GM19099 (cell line): ENCODE measurements around the gene TRMT13.

Experiments
- POLR2A ChIP-seq: IDR thresholded peaks from 3 replicates; pipeline ENCODE4 v1.6.1; 2011; ENCODE audit warnings: low read depth; ENCODE audit not compliant: insufficient read length; ENCODE audit errors: extremely low read depth

Gene TRMT13

DNA sequence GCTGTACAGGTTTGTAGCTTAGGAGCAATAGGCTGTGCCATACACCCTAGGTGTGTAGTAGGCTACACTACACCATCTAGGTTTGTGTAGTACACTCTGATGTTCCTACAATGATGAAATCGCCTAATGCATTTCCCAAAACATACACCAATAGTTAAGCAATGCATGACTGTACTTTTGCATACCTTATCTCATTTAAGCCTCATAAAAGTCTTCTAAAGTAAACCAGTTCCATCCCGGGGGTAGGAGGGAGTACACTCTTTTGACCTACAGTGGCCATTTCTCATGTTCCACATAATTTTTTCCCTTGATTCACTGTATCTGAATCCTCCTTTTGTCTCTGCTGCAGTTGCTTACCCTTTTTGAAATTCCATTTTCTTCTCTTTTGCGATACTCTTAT is 12.2 kb downstream of the TRMT13 start:
- no peak for TF ChIP-seq POLR2A

DNA sequence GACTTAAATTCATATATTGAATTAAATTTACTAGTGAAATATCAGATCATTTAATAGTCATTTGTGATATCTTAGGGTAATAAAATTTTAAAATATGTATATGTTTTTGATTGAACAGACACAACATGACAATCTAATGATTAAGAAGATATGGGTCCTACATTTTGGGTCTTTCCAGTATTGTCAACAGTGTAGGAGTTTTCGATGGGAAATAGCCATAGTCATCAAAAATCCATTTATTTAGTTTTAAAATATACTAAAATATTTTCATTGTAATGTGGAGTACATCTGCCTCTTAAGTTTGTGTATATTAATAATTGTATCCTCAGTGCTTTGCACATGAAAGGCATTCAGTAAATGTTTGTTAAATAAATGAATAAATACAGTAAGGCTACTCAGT is 14.0 kb downstream of the TRMT13 start:
- TF ChIP-seq POLR2A = no peak

DNA sequence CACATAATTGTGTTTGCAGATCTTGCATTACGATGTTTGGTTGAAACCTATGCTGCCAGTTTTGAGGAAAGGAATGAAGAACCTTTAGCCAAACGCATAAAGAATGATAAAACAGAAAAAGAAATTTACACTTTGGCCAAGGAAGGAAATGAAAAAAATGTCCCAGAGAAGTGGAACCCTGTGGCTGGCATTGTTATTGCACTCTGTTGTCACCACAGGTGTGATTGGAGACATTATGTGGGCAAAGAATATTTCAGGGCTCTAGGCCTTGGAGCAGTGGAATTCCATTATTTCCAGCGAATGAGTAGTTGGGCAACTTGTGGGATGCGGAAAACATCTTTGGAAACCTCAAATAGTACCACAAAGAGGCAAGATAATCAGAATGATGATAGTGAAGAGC is 14.9 kb downstream of the TRMT13 start:
- no peak for TF ChIP-seq POLR2A

DNA sequence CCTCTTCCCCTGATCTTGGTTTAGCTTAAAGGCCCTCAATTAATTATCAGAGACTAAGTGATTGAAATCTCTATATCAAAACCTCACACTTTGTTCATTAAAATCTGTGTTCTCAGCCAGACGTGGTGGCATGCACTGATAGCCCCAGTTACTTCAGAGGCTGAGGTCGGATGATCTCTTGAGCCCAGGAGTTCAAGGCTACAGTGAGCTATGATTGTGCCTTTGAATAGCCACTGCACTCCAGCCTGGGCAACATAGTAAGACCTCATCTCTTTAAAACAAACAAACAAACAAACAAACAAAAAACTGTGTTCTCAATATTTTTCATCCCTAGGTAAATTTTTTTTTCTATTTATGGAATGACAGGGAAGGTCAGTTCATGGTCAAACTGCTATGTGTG is 18.7 kb downstream of the TRMT13 start:
- TF ChIP-seq POLR2A = no peak

DNA sequence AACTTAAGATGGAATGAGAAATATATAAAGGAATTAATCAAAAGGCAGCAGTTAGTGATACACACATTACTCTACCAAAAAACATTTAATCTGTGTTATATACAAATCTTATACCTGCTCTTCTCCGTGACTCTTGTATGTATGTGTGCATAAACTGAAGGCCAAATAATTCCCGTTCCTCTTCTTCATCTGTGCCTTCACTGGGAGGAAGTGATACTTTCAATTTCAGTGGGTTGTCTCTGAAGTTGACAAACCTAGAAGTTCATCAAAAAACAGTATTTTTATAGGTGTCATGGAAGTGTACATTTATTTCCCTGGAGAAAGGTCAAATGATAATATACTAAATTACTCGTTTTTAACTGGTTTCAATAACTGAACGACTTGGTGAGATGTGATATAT is 19.3 kb downstream of the TRMT13 start:
- TF ChIP-seq POLR2A = no peak

DNA sequence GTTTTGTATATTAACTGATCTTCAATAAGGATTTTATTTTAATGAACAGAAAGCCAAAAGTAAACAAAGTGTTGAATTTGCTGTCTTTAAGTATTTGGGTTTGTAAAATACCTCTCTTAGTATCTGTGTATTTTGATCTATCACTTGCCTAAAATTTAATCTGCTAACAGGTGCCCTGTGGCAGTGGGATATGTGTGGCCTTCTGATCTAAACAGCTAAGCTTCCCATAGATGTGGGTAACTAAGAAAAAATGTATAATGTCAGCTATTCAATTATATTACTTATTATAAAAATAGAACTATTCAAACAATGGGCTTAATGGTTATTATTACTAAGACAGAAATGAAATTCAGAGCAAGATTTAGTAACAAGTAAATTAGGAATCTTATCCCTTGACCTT is 29.9 kb downstream of the TRMT13 start:
- TF ChIP-seq POLR2A = no peak

DNA sequence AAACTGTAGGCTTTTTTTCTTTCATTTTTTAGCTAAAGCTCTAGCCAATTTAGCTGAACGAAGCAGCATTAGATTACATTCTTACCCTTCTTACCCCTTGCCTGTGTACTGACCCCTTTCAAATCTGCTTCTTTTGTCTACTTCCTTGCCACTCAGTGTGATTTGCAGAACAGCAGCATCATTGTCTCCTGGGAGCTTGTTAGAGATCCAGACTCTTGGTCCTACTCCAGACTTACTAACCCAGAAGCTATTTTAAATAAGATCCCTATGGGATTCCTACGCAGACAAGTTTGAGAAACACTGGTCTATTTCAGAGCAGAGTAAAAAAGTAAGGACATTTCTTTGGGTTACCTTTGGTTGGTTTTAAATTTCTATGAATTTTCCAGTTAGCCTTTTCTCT is 31.3 kb downstream of the TRMT13 start:
- no peak for TF ChIP-seq POLR2A

DNA sequence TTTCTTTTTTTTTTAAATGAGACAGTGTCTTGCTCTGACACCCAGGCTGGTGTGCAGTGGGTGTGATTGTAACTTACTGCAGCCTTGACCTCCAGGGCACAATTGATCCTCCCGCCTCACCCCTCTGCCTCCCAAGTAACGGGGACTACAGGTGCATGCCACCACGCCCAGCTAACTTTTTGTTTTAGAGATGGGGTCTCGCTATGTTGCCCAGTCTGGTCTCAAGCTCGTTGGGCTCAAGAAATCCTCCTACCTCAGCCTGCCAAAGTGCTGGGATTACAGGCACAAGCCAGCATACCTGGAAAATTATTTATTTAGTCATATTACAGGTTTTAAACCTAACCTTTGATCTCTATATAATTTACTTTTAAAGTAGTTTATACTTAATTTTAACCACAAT is 31.7 kb downstream of the TRMT13 start:
- TF ChIP-seq POLR2A = no peak

DNA sequence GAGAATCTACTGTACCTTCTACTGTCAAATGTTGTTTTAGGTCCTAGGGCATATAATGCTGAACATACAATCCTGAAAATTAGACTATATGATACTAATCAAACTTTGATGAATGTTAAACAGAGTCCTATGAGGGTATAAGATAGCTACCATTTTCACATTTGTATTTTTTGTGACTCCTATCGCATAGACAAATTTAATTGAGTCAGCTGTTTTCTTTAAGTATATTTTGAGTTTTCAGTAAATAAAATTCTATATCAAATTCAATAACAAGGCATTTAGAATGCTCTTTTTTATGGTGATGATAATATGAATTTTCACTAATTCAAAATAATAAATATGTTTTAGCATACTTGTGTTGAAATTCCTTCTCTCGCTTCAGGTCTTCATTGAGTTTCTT is 35.1 kb downstream of the TRMT13 start:
- no peak for TF ChIP-seq POLR2A

DNA sequence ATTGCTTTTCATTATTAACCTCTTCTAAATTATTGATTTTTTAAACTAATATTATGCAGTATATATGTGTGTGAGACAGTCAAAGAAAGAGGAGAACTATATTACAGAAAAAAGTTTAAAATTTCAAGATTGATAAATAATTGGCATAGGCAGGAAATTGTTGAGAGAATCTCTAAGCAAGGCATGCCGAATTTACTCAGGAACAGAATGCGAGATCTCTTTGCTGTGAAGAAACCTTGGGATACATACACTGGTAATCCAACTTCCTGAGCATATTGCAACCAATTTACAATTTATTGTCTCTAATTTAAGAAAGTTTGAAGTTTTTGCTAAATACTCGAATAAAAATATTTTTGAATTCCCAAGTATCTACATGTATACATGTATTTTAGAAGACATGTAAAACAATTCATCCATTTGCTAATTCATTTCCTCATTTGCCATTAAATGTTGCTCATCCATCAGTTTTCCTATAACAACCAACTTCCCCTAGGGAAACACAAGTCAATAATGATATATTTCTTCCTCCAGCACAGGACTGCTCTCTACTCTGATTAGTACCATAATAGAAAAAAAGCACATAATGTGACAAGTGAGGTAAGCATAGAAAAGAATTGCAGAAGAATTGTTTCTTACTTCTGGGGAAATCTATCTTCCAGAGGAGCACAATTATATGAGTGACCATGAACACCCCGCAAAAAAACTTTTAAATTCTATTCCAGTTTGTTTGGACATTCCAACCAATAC is 44.5 kb downstream of the TRMT13 start:
- no peak for TF ChIP-seq POLR2A

DNA sequence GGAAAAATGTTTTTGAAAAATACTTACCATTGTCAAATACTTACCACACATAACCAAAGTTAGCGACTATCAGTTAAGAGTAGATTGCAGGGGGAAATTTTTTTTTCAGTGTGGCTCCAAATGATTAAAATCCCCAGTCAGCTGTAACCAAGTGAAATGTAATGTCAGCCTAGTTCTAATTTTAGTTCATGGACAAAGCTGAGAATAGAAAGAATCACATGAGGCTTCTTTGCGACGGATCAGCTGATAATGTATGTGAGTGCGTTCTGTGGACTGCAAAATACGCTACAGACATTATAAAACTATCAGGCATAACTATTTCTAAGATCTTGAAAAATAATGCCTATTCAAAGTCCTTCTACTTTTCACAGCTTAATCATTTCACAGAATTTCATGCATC is 45.1 kb downstream of the TRMT13 start, which contains the start of gene LRRC39:
LRRC39 (minus strand) TSS at position 166 of the 400 bp plus-strand sequence. CDS start 9,740 bp downstream, outside the sequence.
- no peak for TF ChIP-seq POLR2A

DNA sequence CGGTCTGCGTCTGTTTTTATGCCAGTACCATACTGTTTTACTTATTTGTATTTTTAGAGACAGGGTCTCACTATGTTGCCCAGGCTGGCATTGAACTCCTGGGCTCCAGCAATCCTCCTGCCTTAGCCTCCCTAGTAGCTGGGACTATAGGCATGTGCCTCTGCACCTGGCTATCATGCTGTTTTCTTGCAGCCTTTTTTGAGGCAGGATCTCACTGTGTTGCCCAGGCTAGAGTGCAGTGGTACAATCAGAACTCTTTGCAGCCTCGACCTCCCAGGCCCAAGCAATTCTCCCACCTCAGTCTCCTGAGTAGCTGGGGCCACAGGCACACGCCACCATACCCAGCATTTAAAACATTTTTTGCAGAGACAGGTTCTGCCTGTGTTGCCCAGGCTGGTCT is 50.4 kb downstream of the TRMT13 start:
- no peak for TF ChIP-seq POLR2A

DNA sequence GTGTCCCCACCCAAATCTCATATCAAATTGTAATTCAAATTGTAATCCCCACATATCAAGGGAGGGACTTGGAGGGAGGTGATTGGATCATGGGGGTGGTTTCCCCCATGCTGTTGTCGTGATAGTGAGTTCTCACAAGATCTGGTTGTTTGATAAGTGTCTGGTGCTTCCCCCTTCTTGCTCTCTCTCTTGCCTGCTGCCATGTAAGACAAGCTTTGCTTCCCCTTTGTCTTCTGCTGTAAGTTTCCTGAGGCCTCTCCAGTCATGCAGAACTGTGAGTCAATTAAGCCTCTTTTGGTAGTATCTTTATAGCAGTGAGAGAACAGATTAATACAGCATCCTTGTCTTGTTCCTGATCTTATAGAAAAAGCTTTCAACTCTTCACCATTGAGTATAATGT is 51.6 kb downstream of the TRMT13 start:
- no peak for TF ChIP-seq POLR2A

DNA sequence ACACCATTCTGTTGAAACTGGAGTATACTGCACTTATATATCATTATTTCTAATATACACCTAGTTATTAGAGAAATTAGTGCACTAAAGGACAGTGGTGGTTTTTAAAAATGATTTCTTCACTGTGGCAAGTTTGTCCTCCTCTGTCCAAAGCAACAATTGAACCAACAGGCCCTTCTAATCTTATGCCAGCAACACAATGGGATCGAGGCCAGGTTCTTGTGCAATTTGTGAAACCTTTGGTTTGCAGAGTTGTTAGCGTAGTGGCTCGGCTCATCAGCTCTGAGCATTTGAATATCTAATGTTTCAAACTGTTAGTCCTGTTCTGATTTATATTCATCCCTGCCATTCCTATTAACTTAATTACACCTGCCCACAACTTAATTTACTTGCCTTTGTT is 54.9 kb downstream of the TRMT13 start:
- no peak for TF ChIP-seq POLR2A

DNA sequence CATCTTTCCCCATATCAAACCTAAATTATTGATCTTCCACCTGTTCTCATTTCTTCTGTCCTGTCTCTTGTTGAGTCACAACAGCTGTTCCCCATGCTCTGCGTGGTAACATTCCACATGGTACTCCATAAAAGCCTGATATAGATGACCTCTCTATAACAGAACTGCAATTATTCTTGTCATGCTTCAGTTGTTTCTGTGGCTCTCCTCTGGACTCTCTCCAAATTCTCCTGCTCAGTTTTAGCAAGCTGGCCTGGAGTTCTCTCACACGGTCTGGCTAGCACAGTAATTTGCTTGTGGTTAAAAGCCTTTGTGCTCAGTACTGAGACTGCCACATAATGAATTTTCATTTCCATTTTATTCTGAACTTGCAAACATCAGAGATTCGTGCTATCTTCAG is 55.7 kb downstream of the TRMT13 start:
- no peak for TF ChIP-seq POLR2A

DNA sequence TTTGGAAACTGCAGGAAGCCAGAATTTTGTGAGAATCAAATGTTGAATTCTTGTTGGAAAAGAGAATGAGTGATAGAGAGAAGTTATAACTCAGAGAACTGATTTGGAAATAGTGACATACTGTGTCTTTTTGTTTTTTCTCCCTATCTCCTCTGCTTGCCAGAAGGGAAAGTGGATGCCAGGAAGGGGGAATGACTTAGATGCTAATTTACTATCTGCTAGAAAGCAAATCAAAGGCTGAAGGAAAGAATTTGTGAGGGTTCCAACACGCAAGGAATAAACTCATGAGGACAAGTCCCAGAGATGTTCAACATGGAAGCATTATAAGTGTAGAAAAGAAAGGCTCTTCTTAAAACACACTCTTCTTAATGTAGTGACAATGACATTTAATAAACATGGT is 65.6 kb downstream of the TRMT13 start:
- TF ChIP-seq POLR2A = no peak
